Germinal center (tissue), 1 donor: ENCODE measurements around the gene CWC25.

Experiments used
- DNase-seq: peaks from one replicate; pipeline ENCODE4 v3.0.0; 2012; ENCODE audit warnings: mixed read lengths, low spot score

Gene CWC25

GRCh38 chr17:38786372-38786771 is 38.7 kb downstream of the CWC25 start:
- no peak for DNase-seq

- DNase-seq, result no peak
Measured at GRCh38 chr17:38783227-38783626, 41.9 kb downstream of the CWC25 start.

GRCh38 chr17:38779965-38780752 is 45.0 kb downstream of the CWC25 start:
- DNase-seq, result no peak

- DNase-seq, result no peak
Measured at GRCh38 chr17:38777641-38778250, 47.4 kb downstream of the CWC25 start.

- no peak for DNase-seq
Measured at GRCh38 chr17:38773258-38773657, 51.9 kb downstream of the CWC25 start.

GRCh38 chr17:38768417-38768816 is 56.7 kb downstream of the CWC25 start:
- no peak for DNase-seq

- DNase-seq, result no peak
Measured at GRCh38 chr17:38766341-38766740, 58.8 kb downstream of the CWC25 start.

- no peak for DNase-seq
Measured at GRCh38 chr17:38762231-38762630, 62.9 kb downstream of the CWC25 start.

- no peak for DNase-seq
Measured at GRCh38 chr17:38761612-38762011, 63.5 kb downstream of the CWC25 start.

GRCh38 chr17:38753071-38753506 is 72.0 kb downstream of the CWC25 start:
- DNase-seq, result no peak

- DNase-seq, result peak; percentile 98
Measured at GRCh38 chr17:38752308-38753070, 72.6 kb downstream of the CWC25 start, which contains the start of gene PSMB3. TSS of gene PSMB3 (plus strand) at chr17:38752741. CDS start at chr17:38752827, 86 bp downstream.

- DNase-seq, result peak; percentile 58
Measured at GRCh38 chr17:38751808-38752307, 73.3 kb downstream of the CWC25 start.

GRCh38 chr17:38751144-38751807 is 73.8 kb downstream of the CWC25 start:
- DNase-seq, result no peak
